SK-N-SH treated with all-trans-retinoic acid at 6 μM for 48 hours (cell line): ENCODE measurements around the gene SAMD8.

Experiments
- RARB ChIP-seq: fragments of 250-450 bp; sonication (Bioruptor Pico); IDR thresholded peaks from 2 replicates; pipeline ENCODE4 v1.8.0; 2021; ENCODE audit warnings: mild to moderate bottlenecking, moderate library complexity
- ZFP3 ChIP-seq: fragments of 250-450 bp; sonication (Bioruptor Pico); IDR thresholded peaks from 2 replicates; pipeline ENCODE4 v1.5.0; 2020; ENCODE audit warnings: mild to moderate bottlenecking, moderate library complexity
- ZFP30 ChIP-seq: fragments of 450-650 bp; formaldehyde crosslinking; IDR thresholded peaks from 2 replicates; pipeline ENCODE4 v1.5.0; 2022; ENCODE audit warnings: mild to moderate bottlenecking, moderate library complexity
- TF ChIP-seq, protein P1 (sequence below): fragments of 250-450 bp; sonication (Bioruptor Pico); IDR thresholded peaks from 2 replicates; pipeline ENCODE4 v1.5.1; 2021; ENCODE audit warnings: mild to moderate bottlenecking, moderate library complexity

DNA sequence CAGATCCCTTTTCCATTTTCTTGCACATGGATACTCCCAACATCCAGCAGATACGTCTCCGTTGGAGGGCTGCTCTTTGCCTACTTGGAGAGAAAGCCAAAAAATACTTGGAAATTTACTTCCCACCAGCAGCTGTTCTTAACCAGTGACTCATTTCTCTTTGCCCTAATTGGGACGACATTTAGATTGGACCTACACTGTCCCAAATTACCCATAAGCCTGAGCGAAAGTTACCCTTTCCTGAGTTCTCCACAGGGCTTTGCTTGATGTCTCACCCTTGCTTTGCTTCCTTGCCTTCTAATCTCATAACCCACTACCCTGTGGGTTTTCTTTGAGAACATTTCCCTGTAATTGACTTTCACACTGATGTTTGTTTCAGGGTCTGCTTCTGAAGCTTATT, 48.1 kb downstream of the SAMD8 start:
- TF ChIP-seq RARB (CRISPR knock-in tag) = no peak
- TF ChIP-seq, protein P1, sequence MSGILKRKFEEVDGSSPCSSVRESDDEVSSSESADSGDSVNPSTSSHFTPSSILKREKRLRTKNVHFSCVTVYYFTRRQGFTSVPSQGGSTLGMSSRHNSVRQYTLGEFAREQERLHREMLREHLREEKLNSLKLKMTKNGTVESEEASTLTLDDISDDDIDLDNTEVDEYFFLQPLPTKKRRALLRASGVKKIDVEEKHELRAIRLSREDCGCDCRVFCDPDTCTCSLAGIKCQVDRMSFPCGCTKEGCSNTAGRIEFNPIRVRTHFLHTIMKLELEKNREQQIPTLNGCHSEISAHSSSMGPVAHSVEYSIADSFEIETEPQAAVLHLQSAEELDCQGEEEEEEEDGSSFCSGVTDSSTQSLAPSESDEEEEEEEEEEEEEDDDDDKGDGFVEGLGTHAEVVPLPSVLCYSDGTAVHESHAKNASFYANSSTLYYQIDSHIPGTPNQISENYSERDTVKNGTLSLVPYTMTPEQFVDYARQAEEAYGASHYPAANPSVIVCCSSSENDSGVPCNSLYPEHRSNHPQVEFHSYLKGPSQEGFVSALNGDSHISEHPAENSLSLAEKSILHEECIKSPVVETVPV (CRISPR knock-in tag) = no peak
- TF ChIP-seq ZFP30 (CRISPR knock-in tag) = no peak
- TF ChIP-seq ZFP3 = no peak
